ENCODE data around the gene HPCA. TPM values are rescaled to one million over a fixed set of nuclear protein-coding genes. Genes with fewer than 3 reads are reported as not detected.

Gene HPCA
- total RNA-seq, 1 experiment from 2014 or later, result 1.2 TPM

DNA sequence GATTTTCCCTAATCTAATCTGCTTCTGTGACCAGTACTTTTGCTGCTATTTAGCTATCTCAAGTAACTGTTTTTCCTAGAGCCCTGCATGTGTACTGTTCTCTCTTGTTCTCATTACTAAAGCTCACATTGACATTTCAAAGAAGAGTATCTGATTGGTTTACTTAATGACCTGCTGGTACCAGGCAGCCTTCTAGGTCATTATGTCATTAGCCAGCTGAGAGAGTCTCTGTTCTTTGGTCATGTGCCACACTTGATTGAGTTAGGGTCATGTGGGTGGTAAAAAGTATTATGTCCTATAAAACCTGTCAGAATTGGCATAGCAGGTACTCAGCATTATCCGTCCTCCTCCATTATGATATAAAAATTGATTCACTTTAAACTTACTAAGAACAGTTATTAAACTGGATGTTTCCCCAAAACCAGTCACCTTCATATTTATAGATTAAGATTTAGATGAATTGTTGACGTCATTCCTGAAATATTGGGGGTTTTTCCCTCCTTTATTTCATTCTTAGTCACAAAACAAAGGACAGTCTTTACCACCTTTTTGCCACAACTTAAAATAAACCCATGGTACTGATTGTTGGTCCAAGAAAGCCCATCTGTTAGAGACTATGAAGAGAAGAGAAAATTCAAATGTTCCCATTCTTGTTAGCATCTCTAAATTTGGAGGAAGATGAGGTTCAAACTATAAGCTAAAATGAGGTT lies 37.8 kb upstream of the HPCA start:
- no peaks in the 10 kb centered on the region for H3K27me3 ChIP-seq (ENCODE audit: insufficient read depth, low read length)
- no peaks in the 10 kb centered on the region for H3K23me2 ChIP-seq (ENCODE audit: insufficient read length, low read depth, low read length, poor library complexity, severe bottlenecking)
- no peak overlapping the region for H3K27ac ChIP-seq (ENCODE audit: insufficient read length, low read depth, low read length)
- TF ChIP-seq CTCF (conservative IDR thresholded peaks at IDR 0.05), result no peak
- Mint-ChIP-seq H3K27ac (no peak overlapping the region), H3K9me3 (peaks cover 0 to 2% of the 10 kb centered on the region in 2 experiments; a peak in 1 of 5 replicates), H3K4me3 (no peak overlapping the region), H3K4me1 (peaks cover 0 to 3% of the 10 kb centered on the region in 2 experiments; a peak in 3 of 4 replicates), H3K27me3 (ENCODE audit: low read depth) (no peaks in the 10 kb centered on the region), H3K36me3 (ENCODE audit: insufficient read depth in 1 of 3, low read depth in 3 of 3) (peaks cover 18 to 46% (median 37%) of the 10 kb centered on the region in 3 experiments)
- WGBS (ENCODE audit: extremely low coverage, insufficient read length, low lambda C conversion rate), result no CpG with 5 or more reads among the region's 2 CpGs
- no peak overlapping the region for H2BK12ac ChIP-seq (ENCODE audit: insufficient read length, low read depth, low read length)
- no peak overlapping the region for H3K4ac ChIP-seq (ENCODE audit: low read depth, low read length)
- no peaks in the 10 kb centered on the region for H3K79me1 ChIP-seq (ENCODE audit: insufficient read depth, low read depth, low read length, poor library complexity, severe bottlenecking)
- H4K8ac ChIP-seq (replicated peaks; ENCODE audit: insufficient read length, low read depth, low read length), result no peak overlapping the region
- no peak overlapping the region for H3K23ac ChIP-seq (ENCODE audit: insufficient read length, low read depth, low read length)
- H4K91ac ChIP-seq (ENCODE audit: insufficient read length, low read depth, low read length), result no peak overlapping the region
- H2BK15ac ChIP-seq (ENCODE audit: low read depth, low read length), result no peak overlapping the region
- H4K5ac ChIP-seq (ENCODE audit: insufficient read length, low read depth, low read length), result no peak overlapping the region
- H3K9ac ChIP-seq (ENCODE audit: extremely low read depth, insufficient read length, low read length), result no peak overlapping the region
- no peak overlapping the region for H2BK120ac ChIP-seq (ENCODE audit: low read depth, low read length, poor library complexity, severe bottlenecking)
- DNase-seq, result no peak
- H3K79me2 ChIP-seq (ENCODE audit: insufficient read depth, low read length), result no peaks in the 10 kb centered on the region
- H3K4me1 ChIP-seq (ENCODE audit: insufficient read depth, low read length), result no peaks in the 10 kb centered on the region
- H2BK5ac ChIP-seq (ENCODE audit: insufficient read length, low read length), result no peak overlapping the region
- H3K18ac ChIP-seq (ENCODE audit: insufficient read length, low read depth, low read length), result no peak overlapping the region
- no peak overlapping the region for H2BK20ac ChIP-seq (ENCODE audit: low read depth, low read length, poor library complexity, severe bottlenecking)
- H3K9me3 ChIP-seq (ENCODE audit: control insufficient read depth, low read depth, low read length), result no peaks in the 10 kb centered on the region
- no peak overlapping the region for H2AK5ac ChIP-seq (ENCODE audit: insufficient read length, low read length)
- no peak overlapping the region for H3K56ac ChIP-seq (ENCODE audit: insufficient read length, low read depth, low read length)
- no peaks in the 10 kb centered on the region for H4K20me1 ChIP-seq (ENCODE audit: control insufficient read depth, insufficient read depth, insufficient read length)
- H2AFZ ChIP-seq (ENCODE audit: low read length), result no peak overlapping the region
- H3K4me2 ChIP-seq (ENCODE audit: insufficient read depth, insufficient read length, low read length), result no peak overlapping the region
- H3T11ph ChIP-seq (ENCODE audit: low read length), result no peak overlapping the region
- no peak overlapping the region for H3K14ac ChIP-seq (ENCODE audit: insufficient read depth, low read length)
